Measurements from ENCODE around the gene TCF7L1.
"Not testable (repeated sequence)": the region's sequence is repeated elsewhere in the genome, so short reads cannot be mapped to it uniquely, and the experiment has no call there.

Gene TCF7L1

GRCh38 chr2:85318222-85319074 lies 185.3 kb downstream of the TCF7L1 start:
- DNase-seq (ENCODE audit: low spot score) = no peak
- FAIRE-seq = no peak

DNA sequence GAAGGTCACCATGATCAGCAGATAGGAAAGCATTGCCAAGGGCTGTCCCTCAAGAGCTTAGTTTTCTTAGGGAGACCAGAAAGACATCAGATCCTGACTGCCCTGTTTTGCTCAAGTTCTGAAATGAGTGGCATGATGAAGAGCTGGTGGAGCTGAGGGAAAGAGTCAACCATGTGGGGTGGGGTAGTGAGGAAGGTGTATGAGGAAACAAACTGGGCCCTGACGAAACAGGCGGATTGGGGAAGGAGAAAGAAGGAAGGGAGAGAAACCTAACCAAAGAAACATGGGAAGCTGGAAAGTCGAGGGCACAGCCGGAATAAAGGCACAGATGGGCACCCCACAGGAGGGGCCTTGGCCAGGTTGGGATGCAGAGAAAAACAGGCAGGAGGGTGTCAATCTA lies 186.6 kb downstream of the TCF7L1 start:
- FAIRE-seq = no peak
- no peak for DNase-seq (ENCODE audit: low spot score)

- no peak for DNase-seq (ENCODE audit: low spot score)
Observed at GRCh38 chr2:85323351-85323987, 190.3 kb downstream of the TCF7L1 start.

DNA sequence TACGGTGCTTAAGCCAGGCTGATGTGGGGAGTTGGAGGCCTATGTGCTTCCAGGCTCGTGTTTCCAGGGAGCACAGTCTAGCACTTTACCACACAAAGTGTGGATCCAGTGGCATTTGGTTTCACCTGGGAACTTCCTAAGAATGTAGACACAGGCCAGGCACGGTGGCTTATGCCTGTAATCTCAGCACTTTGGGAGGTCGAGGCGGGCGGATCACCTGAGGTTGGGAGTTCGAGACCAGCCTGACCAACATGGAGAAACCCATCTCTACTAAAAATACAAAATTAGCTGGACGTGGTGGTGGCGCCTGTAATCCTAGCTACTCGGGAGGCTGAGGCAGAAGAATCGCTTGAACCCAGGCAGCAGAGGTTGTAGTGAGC lies 190.8 kb downstream of the TCF7L1 start:
- not testable (repeated sequence) for FAIRE-seq

More at GRCh38 chr2:85323351-85323987, 190.3 kb downstream of the TCF7L1 start:
- no peak for FAIRE-seq

DNA sequence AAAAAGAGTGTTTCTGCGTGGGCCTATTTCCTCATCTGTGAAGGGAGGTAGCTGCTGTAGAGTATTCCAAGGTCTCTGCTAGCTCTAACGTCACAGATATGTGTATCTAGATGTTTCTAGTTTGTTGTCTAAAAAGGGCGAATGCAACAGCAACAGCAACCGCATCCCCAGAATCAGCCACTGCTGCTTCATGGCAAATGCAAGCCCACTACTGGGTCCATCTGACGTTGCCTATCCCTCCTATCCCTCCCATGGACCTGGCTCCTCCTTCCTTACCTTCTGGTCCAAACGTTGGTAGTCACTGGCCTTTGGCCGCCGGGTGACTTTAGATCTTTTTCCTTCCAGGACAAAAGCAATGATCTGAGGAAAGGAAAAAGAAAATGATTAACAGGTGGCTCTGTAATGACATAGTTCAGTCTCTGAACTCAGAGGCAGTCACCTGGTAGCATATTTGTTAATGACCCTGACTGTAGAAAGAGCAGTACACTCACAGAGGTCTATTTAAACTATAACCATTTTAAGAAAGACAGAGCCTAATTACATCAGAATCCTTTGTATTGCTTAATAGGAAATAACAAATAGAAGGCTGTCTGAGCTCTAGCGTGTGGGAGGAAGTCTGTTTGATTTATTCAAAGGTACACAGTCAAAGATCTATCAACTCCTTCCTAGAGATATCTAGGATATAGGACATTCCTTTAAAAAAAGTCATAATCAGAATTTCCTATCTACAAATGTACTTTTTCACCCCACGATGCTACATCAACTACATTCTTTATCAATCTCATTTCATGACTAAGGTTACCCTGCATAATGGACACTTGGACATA lies 191.7 kb downstream of the TCF7L1 start:
- DNase-seq (ENCODE audit: low spot score) (no peak), FAIRE-seq (no peak)

More for the DNA sequence above, 190.8 kb downstream of the TCF7L1 start:
- DNase-seq (ENCODE audit: low spot score) = not testable (repeated sequence)

- DNase-seq (ENCODE audit: low spot score) (no peak), FAIRE-seq (no peak)
Observed at GRCh38 chr2:85325466-85325811, 192.2 kb downstream of the TCF7L1 start.

- no peak for DNase-seq (ENCODE audit: low spot score)
- no peak for FAIRE-seq
Observed at GRCh38 chr2:85326406-85327159, 193.4 kb downstream of the TCF7L1 start.

DNA sequence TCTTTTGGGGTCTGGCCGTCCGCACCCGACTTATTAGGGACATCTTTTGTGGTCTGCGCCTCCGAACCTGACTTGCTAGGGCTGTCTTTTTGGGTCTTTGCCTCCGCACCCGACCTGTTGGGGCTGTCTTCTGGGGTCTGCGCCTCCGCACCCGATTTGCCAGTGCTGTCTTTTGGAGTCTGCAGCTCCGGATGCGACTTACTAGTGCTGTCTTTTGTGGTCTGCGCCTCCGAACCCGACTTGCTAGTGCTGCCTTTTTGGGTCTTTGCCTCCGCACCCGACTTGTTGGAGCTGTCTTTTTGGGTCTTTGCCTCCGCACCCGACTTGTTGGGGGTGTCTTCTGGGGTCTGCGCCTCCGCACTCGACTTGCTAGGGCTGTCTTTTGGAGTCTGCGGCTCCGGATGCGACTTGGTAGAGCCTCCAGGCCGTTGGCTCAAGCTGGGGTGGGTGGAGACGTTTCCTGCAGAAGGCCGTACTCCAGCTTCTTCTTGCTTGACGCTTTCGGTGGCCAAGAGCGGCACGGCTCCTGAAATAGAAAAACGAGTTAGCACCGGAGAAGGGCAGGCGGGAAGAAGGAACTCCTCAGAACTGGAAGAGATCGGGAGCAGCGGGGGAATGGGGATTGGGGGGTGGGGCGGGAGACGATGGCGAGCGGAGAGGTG lies 194.1 kb downstream of the TCF7L1 start:
- DNase-seq (ENCODE audit: low spot score) = peak; percentile 46
- FAIRE-seq = no peak

DNA sequence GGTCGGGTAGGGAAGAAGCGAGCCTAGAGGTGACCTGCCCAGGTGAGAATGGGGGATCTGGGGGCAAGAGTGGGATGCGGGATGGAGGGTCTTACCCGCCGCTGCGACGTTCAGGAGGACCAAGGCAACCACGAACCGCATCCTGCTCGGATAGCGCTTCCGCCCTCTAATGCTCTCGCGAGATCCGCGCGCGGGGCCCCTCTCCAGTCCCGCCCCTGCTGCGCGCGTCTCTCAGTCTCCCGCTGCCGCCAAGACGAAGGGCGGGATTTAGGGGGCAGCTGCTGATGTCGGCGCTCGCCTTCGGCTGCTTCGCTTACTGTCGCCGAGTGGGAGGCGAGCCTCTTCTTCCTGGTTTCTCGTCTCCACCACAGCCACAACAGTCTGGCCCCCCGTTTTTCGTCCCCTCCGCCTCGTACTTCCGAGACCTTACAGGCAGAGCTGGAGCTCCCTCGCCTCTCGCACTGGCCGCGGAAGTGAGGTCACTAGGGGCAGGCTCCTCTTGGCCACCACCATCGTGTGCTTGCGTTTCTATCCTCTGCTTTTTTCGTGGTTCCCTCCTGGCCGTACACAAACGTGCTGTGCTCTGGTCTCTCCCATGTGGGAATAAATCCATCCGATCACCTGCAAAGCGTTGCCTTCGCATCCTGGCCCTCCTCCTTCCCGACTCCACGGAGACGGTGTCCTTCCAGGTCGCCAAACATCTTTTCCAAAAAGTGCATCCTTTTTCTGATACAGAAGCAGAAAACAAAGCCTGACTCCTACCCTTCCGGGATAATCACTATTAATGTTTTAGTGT lies 194.8 kb downstream of the TCF7L1 start, which contains the start of gene TGOLN2:
Gene TGOLN2 (minus strand): TSS at position 168 of the 796 bp plus-strand sequence. CDS start 27 bp downstream, at position 141.
- FAIRE-seq = no peak
- peak; percentile 98 for DNase-seq (ENCODE audit: low spot score)

DNA sequence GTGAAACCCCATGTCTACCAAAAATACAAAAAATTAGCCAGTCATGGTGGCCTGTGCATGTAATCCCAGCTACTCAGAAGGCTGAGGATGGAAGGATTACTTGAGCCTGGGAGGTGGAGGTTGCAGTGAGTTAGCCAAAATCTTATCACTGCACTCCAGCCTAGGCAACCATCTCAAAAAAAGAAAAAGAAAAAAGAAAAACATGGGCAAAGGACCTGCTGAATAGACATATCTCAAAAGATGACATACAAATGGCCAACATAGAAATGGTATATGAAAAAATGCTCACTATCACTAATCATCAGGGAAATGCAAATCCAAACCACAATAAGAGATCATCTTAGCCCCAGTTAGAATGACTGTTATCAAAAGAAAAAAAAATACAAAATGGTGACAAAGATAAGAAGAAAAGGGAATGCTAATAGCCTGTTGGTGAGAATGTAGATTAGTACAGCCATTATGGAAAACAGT lies 196.0 kb downstream of the TCF7L1 start:
- no peak for FAIRE-seq
- DNase-seq (ENCODE audit: low spot score) = no peak

GRCh38 chr2:85329701-85330100 lies 196.5 kb downstream of the TCF7L1 start:
- not testable (repeated sequence) for FAIRE-seq; DNase-seq (ENCODE audit: low spot score)

GRCh38 chr2:85330839-85331636 lies 197.8 kb downstream of the TCF7L1 start:
- no peak for DNase-seq (ENCODE audit: low spot score)
- FAIRE-seq = no peak

- not testable (repeated sequence) for FAIRE-seq; DNase-seq (ENCODE audit: low spot score)
Observed at GRCh38 chr2:85333877-85334276, 200.7 kb downstream of the TCF7L1 start.

GRCh38 chr2:85334928-85335327 lies 201.7 kb downstream of the TCF7L1 start:
- FAIRE-seq (no peak), DNase-seq (ENCODE audit: low spot score) (no peak)

- DNase-seq (ENCODE audit: low spot score) = no peak
- peak; percentile 52 for FAIRE-seq
Observed at GRCh38 chr2:85340034-85340892, 207.1 kb downstream of the TCF7L1 start.

- FAIRE-seq = no peak
Observed at GRCh38 chr2:85341269-85342029, 208.3 kb downstream of the TCF7L1 start.

DNA sequence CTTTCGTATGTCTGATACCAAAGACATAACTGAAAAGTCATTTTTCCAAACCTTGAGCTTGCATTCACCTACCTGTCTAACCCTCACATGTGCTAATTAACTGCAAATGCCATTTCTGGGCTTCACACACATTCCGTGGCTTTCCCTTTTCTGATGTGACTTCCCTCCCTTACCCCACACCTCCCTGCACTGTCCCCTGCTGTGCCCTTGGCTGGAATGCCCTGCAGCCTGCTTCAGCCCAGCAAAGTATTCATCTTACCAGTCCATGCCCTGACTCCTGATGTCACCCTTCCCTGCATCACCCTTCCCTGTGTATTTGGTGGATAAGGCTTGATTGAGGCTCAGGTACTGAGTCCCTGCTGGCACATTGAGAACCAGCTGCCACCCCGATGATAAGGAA lies 209.0 kb downstream of the TCF7L1 start:
- DNase-seq (ENCODE audit: low spot score) = no peak
- FAIRE-seq = no peak

More at GRCh38 chr2:85341269-85342029, 208.3 kb downstream of the TCF7L1 start:
- no peak for DNase-seq (ENCODE audit: low spot score)

All from urothelium cell line (cell line).